ENCODE data around the gene ZSCAN20. TPM values are rescaled to one million over a fixed set of nuclear protein-coding genes. Genes with fewer than 3 reads are reported as not detected.
A peak's percentile ranks its signal among the peaks of the same experiment; 100 is the strongest.

Gene ZSCAN20
- total RNA-seq, 6 donors from 2014 or later, result 2.2 to 5.6 (median 4.8) TPM

DNA sequence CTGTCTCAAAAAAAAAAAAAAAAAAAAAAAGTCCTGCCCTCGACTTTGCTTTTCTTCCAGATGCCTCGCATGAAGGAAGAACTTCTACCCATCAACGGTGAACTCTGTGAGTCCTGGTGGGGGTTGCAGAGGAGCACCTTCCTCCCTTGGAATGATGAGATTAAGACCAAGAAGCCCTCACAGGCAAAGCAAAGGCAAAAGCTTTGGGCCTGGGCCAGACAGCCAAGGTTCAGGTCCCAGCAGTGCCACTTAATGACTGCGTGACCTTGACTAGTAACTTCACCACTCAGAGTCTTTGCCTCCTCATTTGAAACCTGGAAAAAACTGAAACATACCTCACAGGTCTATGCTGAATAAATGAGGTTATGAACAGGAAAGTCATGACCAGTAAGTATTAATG, 55.5 kb downstream of the ZSCAN20 start:
- WGBS, 2 donors, result 85 to 88% methylated on average over 4 of the region's 4 CpGs

DNA sequence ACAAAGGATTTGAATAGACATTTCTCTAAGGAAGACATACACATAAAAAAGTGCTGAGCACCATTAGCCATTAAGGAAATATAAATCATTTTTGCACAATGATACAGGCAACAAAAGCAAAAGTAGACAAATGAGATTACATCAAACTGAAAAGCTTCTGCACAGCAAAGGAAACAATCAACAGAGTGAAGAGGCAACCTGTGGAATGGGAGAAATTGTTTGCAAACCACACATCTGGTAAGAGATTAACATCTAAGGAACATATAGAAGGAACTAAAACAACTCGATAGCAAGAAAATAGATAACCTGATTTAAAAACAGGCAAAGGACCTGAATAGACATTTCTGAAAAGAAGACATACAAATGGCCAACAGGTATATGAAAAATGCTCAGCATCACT, 57.5 kb downstream of the ZSCAN20 start:
- Histone ChIP-seq H3K27me3 (no peaks in the 10 kb centered on the region), H3K36me3 (no peaks in the 10 kb centered on the region), H3K9me3 (no peaks in the 10 kb centered on the region), H3K4me3 (no peak overlapping the region), H3K4me1 (no peaks in the 10 kb centered on the region), H3K27ac (no peak overlapping the region)
- 42 to 57% methylated on average over 1 of the region's 1 CpG for WGBS, 2 donors
- ATAC-seq (ENCODE audit: low FRiP score in 2 of 2), result no peak
- DNase-seq, result no peak
- TF ChIP-seq POLR2AphosphoS5 (IDR thresholded peaks at IDR 0.05) (no peak), POLR2A (IDR thresholded peaks at IDR 0.05) (no peak), EP300 (IDR thresholded peaks at IDR 0.05) (no peak)
- TF ChIP-seq, protein P1, sequence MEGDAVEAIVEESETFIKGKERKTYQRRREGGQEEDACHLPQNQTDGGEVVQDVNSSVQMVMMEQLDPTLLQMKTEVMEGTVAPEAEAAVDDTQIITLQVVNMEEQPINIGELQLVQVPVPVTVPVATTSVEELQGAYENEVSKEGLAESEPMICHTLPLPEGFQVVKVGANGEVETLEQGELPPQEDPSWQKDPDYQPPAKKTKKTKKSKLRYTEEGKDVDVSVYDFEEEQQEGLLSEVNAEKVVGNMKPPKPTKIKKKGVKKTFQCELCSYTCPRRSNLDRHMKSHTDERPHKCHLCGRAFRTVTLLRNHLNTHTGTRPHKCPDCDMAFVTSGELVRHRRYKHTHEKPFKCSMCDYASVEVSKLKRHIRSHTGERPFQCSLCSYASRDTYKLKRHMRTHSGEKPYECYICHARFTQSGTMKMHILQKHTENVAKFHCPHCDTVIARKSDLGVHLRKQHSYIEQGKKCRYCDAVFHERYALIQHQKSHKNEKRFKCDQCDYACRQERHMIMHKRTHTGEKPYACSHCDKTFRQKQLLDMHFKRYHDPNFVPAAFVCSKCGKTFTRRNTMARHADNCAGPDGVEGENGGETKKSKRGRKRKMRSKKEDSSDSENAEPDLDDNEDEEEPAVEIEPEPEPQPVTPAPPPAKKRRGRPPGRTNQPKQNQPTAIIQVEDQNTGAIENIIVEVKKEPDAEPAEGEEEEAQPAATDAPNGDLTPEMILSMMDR (IDR thresholded peaks at IDR 0.05), result no peak

More for the DNA sequence above, 55.5 kb downstream of the ZSCAN20 start:
- TF ChIP-seq EP300 (IDR thresholded peaks at IDR 0.05) (no peak), POLR2A (IDR thresholded peaks at IDR 0.05) (no peak), POLR2AphosphoS5 (IDR thresholded peaks at IDR 0.05) (no peak)
- TF ChIP-seq, protein P1 (IDR thresholded peaks at IDR 0.05), result no peak
- H3K36me3 ChIP-seq, result no peaks in the 10 kb centered on the region
- no peaks in the 10 kb centered on the region for H3K27me3 ChIP-seq
- no peak for ATAC-seq (ENCODE audit: low FRiP score in 2 of 2)
- H3K4me1 ChIP-seq, result no peaks in the 10 kb centered on the region
- H3K27ac ChIP-seq, result no peak overlapping the region
- H3K4me3 ChIP-seq, result no peak overlapping the region
- H3K9me3 ChIP-seq, result no peaks in the 10 kb centered on the region
- DNase-seq, result no peak

DNA sequence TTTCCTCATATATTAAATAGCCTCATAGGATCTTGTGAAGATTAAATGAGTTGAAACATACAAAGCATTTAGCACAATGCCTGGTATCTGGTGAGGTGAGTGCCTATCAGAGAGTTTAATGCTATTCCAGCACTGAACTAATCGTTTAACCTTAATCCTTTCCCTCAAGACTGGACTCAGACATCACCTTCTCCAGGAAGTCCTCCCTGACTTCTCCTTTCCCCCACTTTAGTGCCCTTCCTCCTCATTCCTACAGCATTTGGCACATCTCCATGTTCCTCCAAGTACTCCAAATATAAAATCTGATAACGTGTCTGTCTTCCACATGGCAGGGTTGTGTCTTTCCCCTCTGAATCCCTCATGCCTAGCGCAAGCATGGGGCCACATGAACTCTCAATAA, 59.8 kb downstream of the ZSCAN20 start:
- WGBS, 2 donors, result 59 to 76% methylated on average over 3 of the region's 3 CpGs
- Histone ChIP-seq H3K27me3 (no peaks in the 10 kb centered on the region), H3K4me3 (no peak overlapping the region), H3K36me3 (no peaks in the 10 kb centered on the region), H3K4me1 (no peaks in the 10 kb centered on the region), H3K27ac (no peak overlapping the region), H3K9me3 (no peaks in the 10 kb centered on the region)
- DNase-seq (no peak), ATAC-seq (ENCODE audit: low FRiP score in 2 of 2) (no peak)
- TF ChIP-seq, protein P1 (IDR thresholded peaks at IDR 0.05), result no peak
- no peak for TF ChIP-seq POLR2AphosphoS5 (IDR thresholded peaks at IDR 0.05)
- TF ChIP-seq POLR2A (IDR thresholded peaks at IDR 0.05), result no peak
- TF ChIP-seq EP300 (IDR thresholded peaks at IDR 0.05), result no peak

DNA sequence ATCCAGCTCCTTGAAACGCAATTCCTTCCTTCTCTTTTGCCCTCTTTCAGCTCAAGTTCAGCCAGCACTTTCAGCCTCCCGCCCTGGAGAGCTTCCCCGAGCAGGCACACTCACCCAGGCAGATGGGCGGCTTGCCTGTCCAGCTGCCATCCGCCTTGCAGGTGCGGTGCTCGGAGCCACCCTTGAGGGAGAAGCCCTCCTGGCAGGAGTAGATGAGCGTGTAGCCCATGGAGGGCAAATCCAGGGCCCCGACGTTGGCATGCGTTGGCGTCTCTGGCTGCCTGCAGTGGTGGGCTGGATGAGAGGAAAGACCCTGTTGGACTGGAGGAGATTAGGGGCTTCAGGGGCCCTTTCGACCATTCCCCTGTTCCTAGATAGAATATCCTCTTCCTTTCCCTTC, 60.5 kb downstream of the ZSCAN20 start:
- no peaks in the 10 kb centered on the region for H3K27me3 ChIP-seq
- TF ChIP-seq EP300 (IDR thresholded peaks at IDR 0.05), result no peak
- TF ChIP-seq, protein P1 (IDR thresholded peaks at IDR 0.05), result no peak
- TF ChIP-seq POLR2A (IDR thresholded peaks at IDR 0.05), result no peak
- TF ChIP-seq POLR2AphosphoS5 (IDR thresholded peaks at IDR 0.05), result no peak
- 88 to 89% methylated on average over 11 to 12 of the region's 13 CpGs for WGBS, 2 donors
- no peaks in the 10 kb centered on the region for H3K9me3 ChIP-seq
- H3K36me3 ChIP-seq, result no peaks in the 10 kb centered on the region
- H3K27ac ChIP-seq, result no peak overlapping the region
- no peak overlapping the region for H3K4me3 ChIP-seq
- DNase-seq, result peak in 1 of 2 donors; percentile 63
- no peaks in the 10 kb centered on the region for H3K4me1 ChIP-seq
- no peak for ATAC-seq (ENCODE audit: low FRiP score in 2 of 2)

DNA sequence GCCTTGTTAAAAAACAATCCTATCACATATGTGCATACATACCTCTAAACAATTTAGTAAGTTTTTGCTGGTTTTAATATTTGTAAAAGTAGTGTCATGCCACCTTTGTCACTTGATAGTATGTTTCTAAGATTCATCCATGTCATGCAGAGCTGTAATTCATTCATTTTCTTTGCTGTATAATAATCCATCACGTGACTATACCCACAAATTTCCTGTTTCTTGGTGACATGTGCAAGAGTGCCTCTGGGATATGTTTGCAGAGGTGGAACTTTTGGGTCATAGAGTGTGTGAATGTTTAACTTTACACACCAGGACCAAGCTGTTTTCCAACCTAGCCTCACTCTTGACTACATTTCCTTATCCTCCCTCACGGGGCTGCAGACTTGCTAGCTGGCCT, 62.9 kb downstream of the ZSCAN20 start:
- H3K4me1 ChIP-seq, result no peaks in the 10 kb centered on the region
- TF ChIP-seq EP300 (IDR thresholded peaks at IDR 0.05) (no peak), POLR2A (IDR thresholded peaks at IDR 0.05) (no peak), POLR2AphosphoS5 (IDR thresholded peaks at IDR 0.05) (no peak)
- TF ChIP-seq, protein P1 (IDR thresholded peaks at IDR 0.05), result no peak

More for the DNA sequence above, 62.9 kb downstream of the ZSCAN20 start:
- Histone ChIP-seq H3K27me3 (no peaks in the 10 kb centered on the region), H3K9me3 (no peaks in the 10 kb centered on the region), H3K36me3 (no peaks in the 10 kb centered on the region), H3K4me3 (no peak overlapping the region), H3K27ac (no peak overlapping the region)
- 70 to 72% methylated on average over 2 of the region's 2 CpGs for WGBS, 2 donors
- no peak for DNase-seq
- ATAC-seq (ENCODE audit: low FRiP score in 2 of 2), result no peak
